ENCODE data around the gene NAA16. TPM values are rescaled to one million over a fixed set of nuclear protein-coding genes. Genes with fewer than 3 reads are reported as not detected.

Gene NAA16
- total and polyA plus RNA-seq, 4 donors: 5.8 to 24.7 (median 16.3) TPM

DNA sequence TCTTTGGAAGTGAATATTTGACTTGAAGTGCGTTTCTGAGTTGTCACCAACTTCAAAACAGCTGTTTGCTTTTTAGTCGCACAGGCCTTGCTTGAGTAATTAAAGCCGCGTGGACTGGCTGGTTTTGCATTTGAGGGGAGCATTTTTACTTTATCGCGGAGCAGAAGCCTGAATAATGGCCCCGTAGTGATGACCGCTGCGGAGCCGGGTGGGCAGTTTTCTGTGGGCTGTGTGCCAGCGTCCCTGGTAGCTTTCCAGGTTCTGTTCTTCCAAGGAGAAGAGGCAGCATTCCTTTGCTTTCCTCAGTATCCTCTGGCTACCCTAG lies 1.1 kb downstream of the NAA16 start:
- H3K4me1 ChIP-seq (ENCODE audit: control insufficient read depth in 1 of 2, insufficient read depth in 2 of 2, low read length in 2 of 2): no peaks in the 10 kb centered on the region
- intact Hi-C loops (cut with DNase I): no loop called here
- peak overlapping the region; percentile 40 to 68 for H3K4me3 ChIP-seq (ENCODE audit: low read length in 2 of 2)
- no peaks in the 10 kb centered on the region for H3K9me3 ChIP-seq (ENCODE audit: control insufficient read depth, low read length)
- peak in 1 of 2 donors; percentile 83 for DNase-seq
- H3K36me3 ChIP-seq (ENCODE audit: control insufficient read depth in 1 of 2, insufficient read depth in 2 of 2, low read length in 1 of 2): no peaks in the 10 kb centered on the region
- 1% methylated on average over 11 of the region's 11 CpGs for WGBS, 2 donors
- H3K27ac ChIP-seq (ENCODE audit: low read depth in 1 of 2, low read length in 2 of 2): peak overlapping the region in 1 of 2 donors; percentile 30
- peak; percentile 48 for ATAC-seq (ENCODE audit: low FRiP score)
- H3K27me3 ChIP-seq (ENCODE audit: control insufficient read depth in 1 of 2, insufficient read depth in 2 of 2, low read length in 1 of 2): no peaks in the 10 kb centered on the region

DNA sequence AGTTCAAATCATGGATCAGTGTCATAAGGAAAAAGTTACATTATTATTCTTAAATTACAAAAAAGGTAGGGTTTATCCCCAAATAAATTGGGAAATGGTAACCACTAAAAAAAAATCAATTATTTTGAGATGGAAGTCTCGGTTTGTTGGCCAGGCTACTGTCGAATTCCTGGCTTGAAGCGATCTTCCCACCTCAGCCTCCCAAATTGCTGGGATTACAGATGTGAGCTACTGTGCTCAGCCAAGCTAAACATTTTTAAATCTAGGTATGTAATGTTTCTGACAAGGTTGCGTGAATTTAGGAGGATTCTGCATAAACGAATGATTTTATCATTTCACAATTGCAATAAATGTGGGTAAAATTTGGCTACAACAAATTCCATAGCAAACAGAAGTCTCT lies 2.0 kb downstream of the NAA16 start:
- H3K27ac ChIP-seq (ENCODE audit: low read depth in 1 of 2, low read length in 2 of 2): no peak overlapping the region

DNA sequence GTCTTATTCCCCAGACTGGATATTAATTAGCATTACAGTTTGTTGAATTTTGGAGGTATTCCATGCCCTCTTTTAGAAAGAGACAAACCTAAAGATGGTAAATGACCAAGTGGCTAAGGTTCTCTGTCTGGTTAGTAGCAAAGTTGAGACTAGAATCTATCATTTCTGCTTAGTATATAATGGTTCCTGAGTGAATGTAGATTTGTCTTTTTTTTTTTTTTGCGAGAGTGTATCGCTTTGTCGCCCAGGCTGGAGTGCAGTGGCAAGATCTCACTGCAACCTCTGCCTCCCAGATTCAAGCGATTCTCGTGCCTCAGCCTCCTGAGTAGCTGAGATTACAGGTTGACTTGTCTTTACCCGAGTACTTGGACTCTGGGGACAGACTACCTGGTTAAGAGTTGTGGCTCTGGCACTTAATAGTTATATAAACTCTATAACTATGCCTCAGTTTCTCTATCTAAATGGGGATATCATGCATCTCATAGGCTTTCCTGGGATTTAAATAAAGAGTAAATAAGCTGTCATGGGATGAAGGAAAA lies 2.7 kb downstream of the NAA16 start:
- no peak for ATAC-seq (ENCODE audit: low FRiP score)
- no peaks in the 10 kb centered on the region for H3K36me3 ChIP-seq (ENCODE audit: control insufficient read depth in 1 of 2, insufficient read depth in 2 of 2, low read length in 1 of 2)
- H3K27ac ChIP-seq (ENCODE audit: low read depth in 1 of 2, low read length in 2 of 2): no peak overlapping the region
- 79 to 89% methylated on average over 6 of the region's 6 CpGs for WGBS, 2 donors
- no peaks in the 10 kb centered on the region for H3K9me3 ChIP-seq (ENCODE audit: control insufficient read depth, low read length)
- H3K4me1 ChIP-seq (ENCODE audit: control insufficient read depth in 1 of 2, insufficient read depth in 2 of 2, low read length in 2 of 2): no peaks in the 10 kb centered on the region
- H3K4me3 ChIP-seq (ENCODE audit: low read length in 2 of 2): no peak overlapping the region
- H3K27me3 ChIP-seq (ENCODE audit: control insufficient read depth in 1 of 2, insufficient read depth in 2 of 2, low read length in 1 of 2): no peaks in the 10 kb centered on the region
- no peak for DNase-seq
- intact Hi-C loops (cut with DNase I): no loop called here

More for the DNA sequence above, 2.0 kb downstream of the NAA16 start:
- intact Hi-C loops (cut with DNase I): no loop called here
- H3K4me1 ChIP-seq (ENCODE audit: control insufficient read depth in 1 of 2, insufficient read depth in 2 of 2, low read length in 2 of 2): no peaks in the 10 kb centered on the region
- no peaks in the 10 kb centered on the region for H3K9me3 ChIP-seq (ENCODE audit: control insufficient read depth, low read length)
- WGBS, 2 donors: 63 to 68% methylated on average over 5 of the region's 5 CpGs
- H3K27me3 ChIP-seq (ENCODE audit: control insufficient read depth in 1 of 2, insufficient read depth in 2 of 2, low read length in 1 of 2): no peaks in the 10 kb centered on the region
- H3K4me3 ChIP-seq (ENCODE audit: low read length in 2 of 2): no peak overlapping the region
- DNase-seq (no peak), ATAC-seq (ENCODE audit: low FRiP score) (no peak)
- no peaks in the 10 kb centered on the region for H3K36me3 ChIP-seq (ENCODE audit: control insufficient read depth in 1 of 2, insufficient read depth in 2 of 2, low read length in 1 of 2)

DNA sequence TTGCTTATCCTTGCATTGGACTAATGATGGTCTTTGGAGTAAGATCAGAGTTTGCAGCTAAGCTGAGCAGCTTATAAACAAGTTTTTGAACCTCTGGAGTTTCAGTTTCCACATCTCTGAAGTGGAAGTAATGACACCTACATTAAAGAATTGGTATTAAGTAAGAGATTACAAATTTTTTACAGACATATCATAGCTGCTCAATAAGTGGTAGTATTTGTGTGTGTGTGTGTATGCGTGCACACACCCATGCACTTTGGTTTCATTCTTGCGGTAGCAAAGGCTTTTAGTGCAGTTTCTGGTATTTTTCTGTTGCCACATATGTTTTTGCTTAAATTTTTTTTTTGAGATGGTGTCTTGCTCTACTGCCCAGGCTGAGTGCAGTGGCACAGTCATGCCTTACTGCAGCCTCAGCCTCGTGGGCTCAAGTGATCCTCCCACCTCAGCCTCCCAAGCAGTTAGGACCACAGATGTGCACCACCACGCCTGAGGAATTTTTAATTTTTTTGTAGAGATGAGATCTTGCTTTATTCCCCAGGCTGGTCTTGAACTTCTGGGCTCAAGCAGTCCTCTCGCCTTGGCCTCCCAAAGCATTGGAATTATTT lies 4.5 kb downstream of the NAA16 start:
- DNase-seq (no peak), ATAC-seq (ENCODE audit: low FRiP score) (no peak)
- Histone ChIP-seq H3K36me3 (ENCODE audit: control insufficient read depth in 1 of 2, insufficient read depth in 2 of 2, low read length in 1 of 2) (no peaks in the 10 kb centered on the region), H3K27ac (ENCODE audit: low read depth in 1 of 2, low read length in 2 of 2) (no peak overlapping the region), H3K27me3 (ENCODE audit: control insufficient read depth in 1 of 2, insufficient read depth in 2 of 2, low read length in 1 of 2) (no peaks in the 10 kb centered on the region), H3K4me3 (ENCODE audit: low read length in 2 of 2) (no peak overlapping the region), H3K9me3 (ENCODE audit: control insufficient read depth, low read length) (no peaks in the 10 kb centered on the region), H3K4me1 (ENCODE audit: control insufficient read depth in 1 of 2, insufficient read depth in 2 of 2, low read length in 2 of 2) (no peaks in the 10 kb centered on the region)
- intact Hi-C loops (cut with DNase I): no loop called here
- WGBS, 2 donors: 90 to 94% methylated on average over 5 of the region's 5 CpGs

DNA sequence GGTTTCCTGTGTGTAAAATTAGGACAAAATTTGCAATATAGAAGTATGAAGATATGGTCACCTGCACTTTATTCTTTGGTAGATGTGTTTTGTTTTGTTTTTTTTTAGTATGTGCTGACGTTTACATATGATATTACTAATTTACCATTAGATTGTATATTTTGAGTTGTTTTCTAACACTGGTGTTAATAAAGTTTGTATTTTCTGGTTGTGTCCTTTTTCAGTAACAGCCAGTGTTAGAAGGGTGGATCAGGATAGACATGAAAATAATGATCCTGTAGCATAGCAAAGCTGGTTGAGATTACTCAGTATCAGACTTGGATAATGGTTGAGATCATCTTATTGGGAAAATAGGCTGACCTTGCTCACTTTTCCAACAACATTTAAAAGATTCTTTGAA lies 6.2 kb downstream of the NAA16 start:
- no peaks in the 10 kb centered on the region for H3K36me3 ChIP-seq (ENCODE audit: control insufficient read depth in 1 of 2, insufficient read depth in 2 of 2, low read length in 1 of 2)
- no peak for DNase-seq
- H3K9me3 ChIP-seq (ENCODE audit: control insufficient read depth, low read length): no peaks in the 10 kb centered on the region
- H3K4me1 ChIP-seq (ENCODE audit: control insufficient read depth in 1 of 2, insufficient read depth in 2 of 2, low read length in 2 of 2): no peaks in the 10 kb centered on the region
- H3K4me3 ChIP-seq (ENCODE audit: low read length in 2 of 2): no peak overlapping the region
- WGBS, 2 donors: 75 to 88% methylated on average over 1 of the region's 1 CpG
- no peak for ATAC-seq (ENCODE audit: low FRiP score)
- intact Hi-C loops (cut with DNase I): no loop called here
- no peak overlapping the region for H3K27ac ChIP-seq (ENCODE audit: low read depth in 1 of 2, low read length in 2 of 2)
- no peaks in the 10 kb centered on the region for H3K27me3 ChIP-seq (ENCODE audit: control insufficient read depth in 1 of 2, insufficient read depth in 2 of 2, low read length in 1 of 2)

DNA sequence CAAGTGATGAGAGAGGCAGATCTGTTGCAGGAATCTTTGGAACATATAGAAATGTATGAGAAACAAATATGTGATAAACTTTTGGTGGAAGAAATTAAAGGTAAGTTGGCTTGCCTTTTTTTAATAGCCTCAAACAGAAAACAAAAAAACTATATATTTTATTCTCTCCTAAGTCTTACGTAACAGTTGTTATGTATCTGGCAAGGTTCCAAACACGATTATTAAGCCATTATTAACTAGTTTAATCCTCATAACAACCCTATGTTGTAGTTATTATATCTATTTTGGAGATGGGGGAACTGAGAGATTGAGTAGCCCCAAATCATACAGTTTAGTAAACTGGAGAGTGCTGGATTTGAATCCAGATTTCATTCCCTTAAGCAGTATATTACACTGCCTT lies 14.7 kb downstream of the NAA16 start:
- intact Hi-C loops (cut with DNase I): no loop called here

DNA sequence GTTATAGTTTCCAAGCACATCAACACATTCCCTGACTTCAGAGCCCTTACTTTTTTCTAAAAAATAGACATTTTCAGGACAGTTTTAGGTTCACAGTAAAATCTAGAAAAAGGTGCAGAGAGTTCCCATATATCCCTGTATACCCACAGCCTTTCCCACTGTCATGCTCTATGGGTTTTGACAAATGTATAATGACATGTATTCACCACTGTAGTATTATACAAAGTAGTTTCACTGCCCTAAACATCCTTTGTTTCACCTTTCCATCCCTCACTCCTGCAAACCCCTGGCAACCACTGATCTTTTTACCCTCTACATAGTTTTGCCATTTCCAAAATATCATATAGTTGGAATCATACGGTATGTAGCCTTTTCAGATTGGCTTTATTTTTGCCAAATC lies 15.6 kb downstream of the NAA16 start:
- WGBS, 2 donors: 70 to 84% methylated on average over 1 of the region's 1 CpG
- Histone ChIP-seq H3K27me3 (ENCODE audit: control insufficient read depth in 1 of 2, insufficient read depth in 2 of 2, low read length in 1 of 2) (no peaks in the 10 kb centered on the region), H3K27ac (ENCODE audit: low read depth in 1 of 2, low read length in 2 of 2) (no peak overlapping the region), H3K9me3 (ENCODE audit: control insufficient read depth, low read length) (no peaks in the 10 kb centered on the region), H3K36me3 (ENCODE audit: control insufficient read depth in 1 of 2, insufficient read depth in 2 of 2, low read length in 1 of 2) (peaks cover 0 to 2% of the 10 kb centered on the region in 2 donors), H3K4me3 (ENCODE audit: low read length in 2 of 2) (no peak overlapping the region), H3K4me1 (ENCODE audit: control insufficient read depth in 1 of 2, insufficient read depth in 2 of 2, low read length in 2 of 2) (no peaks in the 10 kb centered on the region)
- DNase-seq: no peak
- no peak for ATAC-seq (ENCODE audit: low FRiP score)
- intact Hi-C loops (cut with DNase I): no loop called here

More for the DNA sequence above, 14.7 kb downstream of the NAA16 start:
- Histone ChIP-seq H3K9me3 (ENCODE audit: control insufficient read depth, low read length) (no peaks in the 10 kb centered on the region), H3K27me3 (ENCODE audit: control insufficient read depth in 1 of 2, insufficient read depth in 2 of 2, low read length in 1 of 2) (no peaks in the 10 kb centered on the region), H3K4me3 (ENCODE audit: low read length in 2 of 2) (no peak overlapping the region), H3K36me3 (ENCODE audit: control insufficient read depth in 1 of 2, insufficient read depth in 2 of 2, low read length in 1 of 2) (peaks cover 0 to 2% of the 10 kb centered on the region in 2 donors), H3K4me1 (ENCODE audit: control insufficient read depth in 1 of 2, insufficient read depth in 2 of 2, low read length in 2 of 2) (no peaks in the 10 kb centered on the region), H3K27ac (ENCODE audit: low read depth in 1 of 2, low read length in 2 of 2) (no peak overlapping the region)
- ATAC-seq (ENCODE audit: low FRiP score): no peak
- no peak for DNase-seq
- 63 to 66% methylated on average over 2 of the region's 2 CpGs for WGBS, 2 donors

DNA sequence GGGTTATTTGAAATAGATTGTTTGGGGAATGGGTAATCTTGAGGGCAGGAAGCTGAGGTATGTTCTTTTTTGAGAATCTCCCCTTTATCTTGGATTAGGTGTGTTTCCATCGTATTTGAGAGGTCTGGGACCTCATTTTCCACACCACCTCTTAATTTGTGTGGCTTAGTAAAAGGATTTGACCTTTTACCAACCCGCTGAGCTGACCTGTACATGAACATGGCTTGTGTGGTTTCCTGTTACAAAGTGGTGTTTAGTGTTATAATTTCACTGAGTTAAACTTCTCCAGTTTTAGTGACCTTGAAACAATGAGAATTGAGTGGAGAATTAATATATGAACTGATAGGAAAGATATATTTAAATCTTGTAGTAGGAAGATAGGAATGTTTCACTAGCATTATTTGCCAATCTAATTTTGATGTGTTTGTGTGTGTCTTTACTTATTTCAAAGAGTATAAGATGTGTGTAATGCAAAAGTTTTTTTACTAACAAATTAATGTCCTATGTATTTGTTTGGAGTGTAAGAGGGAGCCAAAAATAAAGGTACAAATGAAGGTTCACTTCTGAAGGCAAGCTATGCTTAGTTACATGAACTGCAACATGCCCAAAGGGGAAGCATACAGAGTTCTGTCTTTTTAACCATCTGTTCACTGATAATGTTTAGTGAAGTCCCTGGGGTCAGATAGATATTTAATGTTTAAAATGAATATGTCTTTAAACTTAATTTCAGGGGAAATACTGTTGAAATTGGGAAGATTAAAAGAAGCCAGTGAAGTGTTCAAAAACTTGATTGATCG lies 17.1 kb downstream of the NAA16 start:
- Histone ChIP-seq H3K9me3 (ENCODE audit: control insufficient read depth, low read length) (no peaks in the 10 kb centered on the region), H3K27ac (ENCODE audit: low read depth in 1 of 2, low read length in 2 of 2) (no peak overlapping the region), H3K36me3 (ENCODE audit: control insufficient read depth in 1 of 2, insufficient read depth in 2 of 2, low read length in 1 of 2) (peaks cover 0 to 2% of the 10 kb centered on the region in 2 donors), H3K4me1 (ENCODE audit: control insufficient read depth in 1 of 2, insufficient read depth in 2 of 2, low read length in 2 of 2) (no peaks in the 10 kb centered on the region), H3K27me3 (ENCODE audit: control insufficient read depth in 1 of 2, insufficient read depth in 2 of 2, low read length in 1 of 2) (no peaks in the 10 kb centered on the region), H3K4me3 (ENCODE audit: low read length in 2 of 2) (no peak overlapping the region)
- DNase-seq: no peak
- intact Hi-C loops (cut with DNase I): no loop called here
- no peak for ATAC-seq (ENCODE audit: low FRiP score)
- 84 to 85% methylated on average over 3 of the region's 3 CpGs for WGBS, 2 donors

DNA sequence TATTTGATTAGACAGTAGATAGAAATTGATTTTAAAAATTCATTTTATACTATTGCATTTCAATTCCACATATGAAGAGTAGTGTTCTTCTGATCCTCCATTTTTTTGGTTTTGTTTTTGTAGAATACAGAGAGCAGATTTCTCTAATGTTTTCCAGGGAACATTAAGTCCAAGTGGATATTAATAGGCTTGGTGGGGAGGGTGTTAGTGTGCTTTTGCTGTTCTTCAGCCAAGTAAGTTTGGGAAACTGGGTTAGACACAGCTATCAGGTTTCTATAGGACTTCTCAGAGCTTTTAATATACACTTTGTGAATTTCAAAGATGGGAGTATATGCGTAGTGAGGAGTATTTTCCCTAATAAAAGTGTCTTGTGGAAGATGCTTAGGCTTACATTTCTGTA lies 21.8 kb downstream of the NAA16 start:
- H3K36me3 ChIP-seq (ENCODE audit: control insufficient read depth in 1 of 2, insufficient read depth in 2 of 2, low read length in 1 of 2): no peaks in the 10 kb centered on the region
- H3K9me3 ChIP-seq (ENCODE audit: control insufficient read depth, low read length): no peaks in the 10 kb centered on the region
- ATAC-seq (ENCODE audit: low FRiP score) (no peak), DNase-seq (no peak)
- intact Hi-C loops (cut with DNase I): no loop called here
- 85 to 91% methylated on average over 1 of the region's 1 CpG for WGBS, 2 donors
- no peaks in the 10 kb centered on the region for H3K27me3 ChIP-seq (ENCODE audit: control insufficient read depth in 1 of 2, insufficient read depth in 2 of 2, low read length in 1 of 2)
- no peak overlapping the region for H3K4me3 ChIP-seq (ENCODE audit: low read length in 2 of 2)
- no peaks in the 10 kb centered on the region for H3K4me1 ChIP-seq (ENCODE audit: control insufficient read depth in 1 of 2, insufficient read depth in 2 of 2, low read length in 2 of 2)
- no peak overlapping the region for H3K27ac ChIP-seq (ENCODE audit: low read depth in 1 of 2, low read length in 2 of 2)

Data from aorta (tissue), 5 donors.